Measurements from ENCODE around the gene TMEM119. TPM values are rescaled to one million over a fixed set of nuclear protein-coding genes. Genes with fewer than 3 reads are reported as not detected.

Gene TMEM119
- total and polyA plus RNA-seq, 2 of the 13 experiments (the other 11 are each of a cell fraction or from before 2014, with no cell fraction given): not detected

- peak; percentile 81 for TF ChIP-seq ATF7 (IDR thresholded peaks at IDR 0.05)
- no peak for TF ChIP-seq ATF7 (CRISPR knock-in tag; IDR thresholded peaks at IDR 0.05)
- no peak for TF ChIP-seq GATA4 (IDR thresholded peaks at IDR 0.05; ENCODE audit: borderline replicate concordance, low read depth)
- TF ChIP-seq MED8 (CRISPR knock-in tag; IDR thresholded peaks at IDR 0.05; ENCODE audit: insufficient replicate concordance): peak; percentile 81
- TF ChIP-seq FOXK2 (IDR thresholded peaks at IDR 0.05): no peak
- no peak for TF ChIP-seq HOXA7 (CRISPR knock-in tag; IDR thresholded peaks at IDR 0.05)
- TF ChIP-seq ZSCAN9 (CRISPR knock-in tag; IDR thresholded peaks at IDR 0.05; ENCODE audit: borderline replicate concordance): no peak
- TF ChIP-seq SRF (IDR thresholded peaks at IDR 0.05; ENCODE audit: low read depth, low read length): no peak
- TF ChIP-seq EHMT2 (IDR thresholded peaks at IDR 0.05; ENCODE audit: borderline replicate concordance, low read depth, low read length): no peak
- no peak for TF ChIP-seq DPF2 (CRISPR knock-in tag; IDR thresholded peaks at IDR 0.05; ENCODE audit: borderline replicate concordance, low read depth)
- TF ChIP-seq SALL1 (CRISPR knock-in tag; IDR thresholded peaks at IDR 0.05): peak; percentile 85
- TF ChIP-seq ZNF275 (CRISPR knock-in tag; IDR thresholded peaks at IDR 0.05; ENCODE audit: borderline replicate concordance): peak; percentile 87; the same call in 1 of the 2 replicates
- TF ChIP-seq FUBP1 (CRISPR knock-in tag; IDR thresholded peaks at IDR 0.05; ENCODE audit: borderline replicate concordance): no peak
- no peak for TF ChIP-seq ZSCAN31 (CRISPR knock-in tag; IDR thresholded peaks at IDR 0.05; ENCODE audit: low read depth)
- no peak for TF ChIP-seq SIX4 (CRISPR knock-in tag; IDR thresholded peaks at IDR 0.05)
- TF ChIP-seq TAF15 (IDR thresholded peaks at IDR 0.05; ENCODE audit: low read depth, low read length, poor library complexity, severe bottlenecking): no peak
- no peak for TF ChIP-seq ZNF605 (CRISPR knock-in tag; IDR thresholded peaks at IDR 0.05)
- TF ChIP-seq ZBTB43 (CRISPR knock-in tag; conservative IDR thresholded peaks at IDR 0.05): 0 out of 2 replicates have a peak, but pooled peaks have one; percentile 14
- no peak for TF ChIP-seq SOX6 (IDR thresholded peaks at IDR 0.05)
- TF ChIP-seq SOX6 (CRISPR knock-in tag; IDR thresholded peaks at IDR 0.05): no peak
- peak; percentile 78 for TF ChIP-seq ZNF687 (CRISPR knock-in tag; IDR thresholded peaks at IDR 0.05)
Observed at GRCh38 chr12:108562348-108563135, 35.3 kb downstream of the TMEM119 start, which contains the start of gene ISCU (continued).
